MM.1S (cell line): ENCODE results near the gene RBM11.

ENCODE experiments used
- EZH2 ChIP-seq: fragments of 300-600 bp; sonication (generic); optimal IDR thresholded peaks from 2 replicates; pipeline ENCODE3; 2017; ENCODE audit warnings: low read depth, mild to moderate bottlenecking, antibody characterized with exemption, low read length, mixed read lengths
- TF ChIP-seq, protein P1 (sequence below): fragments of 300-600 bp; sonication (generic); IDR thresholded peaks from 2 replicates; pipeline ENCODE4 v1.5.1; 2016; ENCODE audit warnings: antibody characterized with exemption, low read length, mixed read lengths

DNA sequence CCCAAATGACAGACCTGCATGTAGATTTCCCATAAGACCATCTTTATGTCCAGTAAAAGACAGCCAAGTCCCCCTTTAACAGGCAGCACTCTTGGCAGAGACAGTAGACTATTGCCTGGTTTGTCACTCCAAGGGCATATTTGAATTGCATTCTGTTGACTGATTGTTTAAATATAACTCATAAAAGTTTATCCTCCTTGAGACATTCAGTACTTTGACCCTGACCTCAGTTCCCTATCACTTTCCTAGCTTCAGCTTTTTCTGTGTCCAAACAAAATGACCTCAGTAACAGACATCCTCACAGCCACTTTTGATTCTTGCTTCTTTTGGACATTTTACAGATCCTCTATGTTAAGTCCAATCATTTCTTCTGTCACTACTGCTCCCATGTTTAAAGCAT lies 51.1 kb downstream of the RBM11 start:
- TF ChIP-seq, protein P1, sequence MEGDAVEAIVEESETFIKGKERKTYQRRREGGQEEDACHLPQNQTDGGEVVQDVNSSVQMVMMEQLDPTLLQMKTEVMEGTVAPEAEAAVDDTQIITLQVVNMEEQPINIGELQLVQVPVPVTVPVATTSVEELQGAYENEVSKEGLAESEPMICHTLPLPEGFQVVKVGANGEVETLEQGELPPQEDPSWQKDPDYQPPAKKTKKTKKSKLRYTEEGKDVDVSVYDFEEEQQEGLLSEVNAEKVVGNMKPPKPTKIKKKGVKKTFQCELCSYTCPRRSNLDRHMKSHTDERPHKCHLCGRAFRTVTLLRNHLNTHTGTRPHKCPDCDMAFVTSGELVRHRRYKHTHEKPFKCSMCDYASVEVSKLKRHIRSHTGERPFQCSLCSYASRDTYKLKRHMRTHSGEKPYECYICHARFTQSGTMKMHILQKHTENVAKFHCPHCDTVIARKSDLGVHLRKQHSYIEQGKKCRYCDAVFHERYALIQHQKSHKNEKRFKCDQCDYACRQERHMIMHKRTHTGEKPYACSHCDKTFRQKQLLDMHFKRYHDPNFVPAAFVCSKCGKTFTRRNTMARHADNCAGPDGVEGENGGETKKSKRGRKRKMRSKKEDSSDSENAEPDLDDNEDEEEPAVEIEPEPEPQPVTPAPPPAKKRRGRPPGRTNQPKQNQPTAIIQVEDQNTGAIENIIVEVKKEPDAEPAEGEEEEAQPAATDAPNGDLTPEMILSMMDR = no peak
- TF ChIP-seq EZH2 = no peak
